Lower leg skin (tissue), 3 donors: Measurements from ENCODE around the gene NPHS1.

Experiments used
- CTCF ChIP-seq, 3 donors: fragments of 450-650 bp; IDR thresholded peaks; one replicate each; pipeline ENCODE4 v1.5.1; 2016; ENCODE audit warnings: antibody characterized with exemption in 3 of 3, mild to moderate bottlenecking in 3 of 3, moderate library complexity in 2 of 3
- POLR2A ChIP-seq, 2 donors: fragments of 450-650 bp; IDR thresholded peaks; one replicate each; pipeline ENCODE4 v1.6.1; 2016 to 2017; ENCODE audit warnings: antibody characterized with exemption in 2 of 2, mild to moderate bottlenecking in 1 of 2, moderate library complexity in 1 of 2

- no peak for TF ChIP-seq CTCF (IDR thresholded peaks at IDR 0.05)
- TF ChIP-seq POLR2A (IDR thresholded peaks at IDR 0.05) = no peak
Observed at GRCh38 chr19:35806597-35806996, 45.7 kb downstream of the NPHS1 start.
